ENCODE results near the gene SSBP3. TPM values are rescaled to one million over a fixed set of nuclear protein-coding genes. Genes with fewer than 3 reads are reported as not detected.
"Not testable (repeated sequence)": the region's sequence is repeated elsewhere in the genome, so short reads cannot be mapped to it uniquely, and the experiment has no call there.

The SSBP3 gene
- total RNA-seq, 2 donors from 2014 or later, result 40.3 to 56.3 TPM

DNA sequence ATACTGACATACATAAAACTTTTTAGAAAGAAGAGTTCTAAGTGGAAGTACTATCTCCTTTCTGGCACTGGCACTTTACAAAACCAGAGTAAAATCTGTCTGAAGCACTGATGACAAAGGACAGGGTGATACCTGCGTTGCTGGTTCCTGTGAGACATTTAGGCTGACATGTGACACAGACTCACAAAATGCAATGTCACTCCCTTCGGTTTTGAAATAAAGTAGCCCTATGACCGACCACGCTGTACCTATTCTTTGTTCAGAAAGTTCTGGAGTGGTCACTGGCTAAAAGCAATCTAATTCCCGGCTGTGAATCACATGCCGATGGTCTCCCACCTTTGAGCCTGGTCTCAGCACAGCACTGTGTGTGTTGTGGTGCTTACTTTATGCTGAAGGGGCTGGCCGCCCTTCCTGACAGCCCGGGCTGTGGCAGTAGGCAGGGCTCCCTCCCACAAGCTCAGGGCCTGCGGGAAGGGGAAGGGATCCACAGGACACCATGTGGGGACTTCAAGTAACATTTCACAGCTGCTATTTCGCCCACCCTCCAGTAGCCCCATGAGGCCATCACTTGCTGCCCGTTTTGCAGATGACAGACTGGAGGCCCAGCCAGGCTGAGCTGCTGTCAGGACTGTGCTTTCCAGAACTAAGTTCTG, 158.2 kb downstream of the SSBP3 start:
- H3K4me3 Mint-ChIP-seq, result no peak overlapping the region
- H3K4me1 Mint-ChIP-seq, result no peaks in the 10 kb centered on the region
- peaks cover 10% of the 10 kb centered on the region for H3K36me3 Mint-ChIP-seq (ENCODE audit: low read depth)
- ATAC-seq (replicated peaks), result no peak
- H3K27me3 Mint-ChIP-seq, result no peaks in the 10 kb centered on the region
- no peak overlapping the region for H3K27ac Mint-ChIP-seq
- no peaks in the 10 kb centered on the region for H3K9me3 Mint-ChIP-seq

DNA sequence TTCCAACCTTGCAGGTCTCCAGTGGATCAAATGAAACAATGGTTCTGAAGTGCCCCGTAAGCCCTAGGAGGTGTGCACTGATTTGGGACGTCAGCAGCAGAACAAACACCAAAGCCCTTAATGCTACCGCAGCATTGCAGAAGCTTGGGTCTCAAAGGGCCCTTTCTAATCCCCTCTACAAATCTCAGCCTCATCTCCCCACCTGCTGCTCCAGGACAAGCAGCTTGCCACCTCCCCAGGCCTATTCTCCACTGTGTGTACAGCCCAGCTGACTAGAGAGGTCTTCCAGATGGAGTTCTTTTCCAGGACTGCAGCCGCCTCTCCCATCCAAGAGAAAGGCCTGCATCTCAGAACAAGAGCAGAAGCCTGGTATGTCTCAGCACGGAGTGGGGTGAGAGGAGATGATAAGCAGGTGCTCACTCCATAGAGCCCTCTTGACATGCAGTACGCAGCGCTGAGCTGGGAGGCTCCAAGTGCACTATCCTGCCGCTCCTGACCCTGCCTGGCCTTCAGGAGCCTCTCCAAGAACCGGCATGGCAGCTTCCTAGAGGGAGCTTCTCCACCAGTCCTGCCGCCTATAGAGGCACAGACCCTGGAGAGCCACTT, 160.0 kb downstream of the SSBP3 start:
- no peak overlapping the region for H3K4me3 Mint-ChIP-seq
- peaks cover 12% of the 10 kb centered on the region for H3K36me3 Mint-ChIP-seq (ENCODE audit: low read depth)
- no peak for ATAC-seq (replicated peaks)
- H3K9me3 Mint-ChIP-seq, result no peaks in the 10 kb centered on the region
- H3K27me3 Mint-ChIP-seq, result no peaks in the 10 kb centered on the region
- no peak overlapping the region for H3K27ac Mint-ChIP-seq
- no peaks in the 10 kb centered on the region for H3K4me1 Mint-ChIP-seq

DNA sequence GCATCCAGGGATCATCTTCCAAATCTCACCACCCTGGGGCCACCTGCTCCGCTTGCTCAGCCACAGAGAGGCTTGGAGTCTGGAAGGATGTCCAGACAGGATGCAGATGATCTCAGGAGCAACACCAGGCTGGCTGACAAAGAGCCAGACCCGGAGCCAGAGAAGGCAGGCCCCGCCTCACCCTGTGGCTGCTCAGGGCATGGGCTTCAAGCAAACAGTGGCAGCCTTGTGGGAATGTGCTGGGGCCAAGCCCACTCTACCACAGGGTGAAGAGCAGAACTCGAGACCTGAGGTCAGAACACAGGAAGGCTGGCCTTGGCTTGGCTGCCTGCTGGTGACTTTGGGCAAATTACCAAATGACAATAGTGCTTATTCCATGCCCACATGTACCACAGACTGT, 160.7 kb downstream of the SSBP3 start:
- no peak for ATAC-seq (replicated peaks)
- Mint-ChIP-seq H3K36me3 (ENCODE audit: low read depth) (peaks cover 12% of the 10 kb centered on the region), H3K4me1 (no peaks in the 10 kb centered on the region), H3K27ac (no peak overlapping the region), H3K27me3 (no peaks in the 10 kb centered on the region), H3K4me3 (no peak overlapping the region), H3K9me3 (no peaks in the 10 kb centered on the region)

DNA sequence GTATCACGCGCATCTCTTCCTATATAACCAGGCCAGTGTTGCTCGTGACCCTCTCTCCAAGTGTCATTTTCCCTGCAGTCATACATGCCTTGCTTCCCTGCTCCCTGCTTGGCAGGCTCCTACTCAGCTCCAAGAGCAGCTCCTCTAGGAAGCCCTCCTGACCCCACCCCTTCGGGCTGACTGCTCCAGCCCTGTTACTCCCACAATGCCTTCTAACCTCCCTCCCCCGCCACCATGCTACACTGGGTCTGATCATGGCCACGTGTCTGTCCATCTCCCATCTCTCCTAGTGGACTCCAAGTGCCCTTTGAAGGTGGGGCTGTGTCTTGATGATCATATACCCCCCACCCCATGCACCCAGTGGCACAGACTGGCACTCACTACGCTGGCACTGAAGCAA, 161.5 kb downstream of the SSBP3 start:
- Mint-ChIP-seq H3K36me3 (ENCODE audit: low read depth) (peaks cover 12% of the 10 kb centered on the region), H3K27ac (no peak overlapping the region), H3K4me1 (no peaks in the 10 kb centered on the region), H3K27me3 (no peaks in the 10 kb centered on the region), H3K4me3 (no peak overlapping the region), H3K9me3 (no peaks in the 10 kb centered on the region)
- ATAC-seq (replicated peaks), result no peak

DNA sequence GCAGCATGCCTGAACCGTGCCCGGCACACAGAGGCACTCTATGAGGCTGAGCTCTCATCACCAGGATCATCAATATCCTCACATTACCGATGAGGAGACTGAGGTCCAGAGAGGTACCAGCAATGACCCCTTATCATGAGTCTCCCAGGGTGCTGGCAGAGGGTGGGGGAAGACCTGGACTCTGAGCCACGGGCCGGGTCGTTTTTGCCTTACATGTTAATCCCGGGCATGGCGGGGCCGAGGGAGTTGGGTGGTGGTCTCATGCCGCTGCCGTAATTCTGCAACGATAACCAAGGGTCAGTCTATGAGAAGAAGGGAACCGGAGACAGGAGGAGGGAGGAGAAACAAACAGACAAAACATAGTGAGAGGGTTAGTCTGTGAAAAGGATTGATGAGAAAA, 163.2 kb downstream of the SSBP3 start:
- Mint-ChIP-seq H3K4me1 (no peaks in the 10 kb centered on the region), H3K9me3 (no peaks in the 10 kb centered on the region), H3K27me3 (no peaks in the 10 kb centered on the region), H3K27ac (no peak overlapping the region), H3K4me3 (no peak overlapping the region), H3K36me3 (ENCODE audit: low read depth) (peaks cover 17% of the 10 kb centered on the region)
- no peak for ATAC-seq (replicated peaks)

DNA sequence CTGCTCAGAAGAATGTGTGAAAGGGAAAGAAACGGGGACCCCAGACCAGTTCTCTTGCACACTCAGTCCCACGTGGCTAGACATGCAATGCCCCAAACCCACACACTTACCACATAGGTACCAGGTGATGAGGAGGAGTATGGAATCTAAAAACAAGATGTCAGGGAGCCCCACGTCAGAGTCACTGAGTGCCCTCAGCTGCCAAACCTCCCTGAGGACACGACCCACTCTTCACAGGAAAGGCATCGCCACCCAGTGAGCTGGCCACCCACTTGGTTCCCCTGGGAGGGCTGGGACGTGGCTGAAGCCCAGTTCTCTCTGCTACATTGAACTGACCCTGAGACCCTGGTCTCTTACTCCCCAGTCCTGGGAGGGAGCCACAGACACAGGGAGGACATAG, 164.8 kb downstream of the SSBP3 start:
- H3K9me3 Mint-ChIP-seq, result no peaks in the 10 kb centered on the region
- no peaks in the 10 kb centered on the region for H3K4me1 Mint-ChIP-seq
- H3K27me3 Mint-ChIP-seq, result no peaks in the 10 kb centered on the region
- H3K4me3 Mint-ChIP-seq, result no peak overlapping the region
- H3K27ac Mint-ChIP-seq, result no peak overlapping the region
- ATAC-seq (replicated peaks), result no peak
- peaks cover 31% of the 10 kb centered on the region for H3K36me3 Mint-ChIP-seq (ENCODE audit: low read depth)

DNA sequence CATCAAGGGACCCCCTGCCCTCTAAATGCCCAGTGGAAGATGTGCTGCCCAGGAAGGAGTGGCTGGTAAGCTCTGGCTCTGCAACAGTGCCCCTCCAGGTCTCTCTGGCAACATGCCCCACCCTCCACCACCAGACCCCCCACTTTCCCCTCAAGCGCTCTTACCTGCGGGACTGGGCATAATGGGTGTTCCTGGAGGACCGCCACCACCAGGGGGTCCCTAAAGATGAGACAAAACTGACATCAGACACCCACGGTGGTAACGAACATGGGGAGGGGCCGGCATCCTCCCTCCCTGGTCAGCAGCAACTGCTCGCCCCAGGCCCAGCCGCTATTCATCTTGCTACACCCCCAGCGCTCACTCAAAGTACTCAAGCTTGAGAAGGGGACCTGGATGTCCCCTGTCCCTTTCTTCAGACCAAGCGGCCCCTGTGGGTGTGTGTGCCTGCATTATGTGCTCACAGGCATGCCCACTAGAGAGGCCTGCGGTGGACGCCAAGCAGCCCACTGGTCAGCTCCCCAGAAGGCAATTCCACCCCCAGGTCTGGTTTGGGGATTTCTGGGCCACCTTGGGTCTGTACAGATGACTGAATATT, 165.4 kb downstream of the SSBP3 start:
- H3K9me3 Mint-ChIP-seq, result no peaks in the 10 kb centered on the region
- H3K27ac Mint-ChIP-seq, result no peak overlapping the region
- no peaks in the 10 kb centered on the region for H3K27me3 Mint-ChIP-seq
- no peak for ATAC-seq (replicated peaks)
- no peak overlapping the region for H3K4me3 Mint-ChIP-seq
- no peaks in the 10 kb centered on the region for H3K4me1 Mint-ChIP-seq
- peaks cover 32% of the 10 kb centered on the region for H3K36me3 Mint-ChIP-seq (ENCODE audit: low read depth)

DNA sequence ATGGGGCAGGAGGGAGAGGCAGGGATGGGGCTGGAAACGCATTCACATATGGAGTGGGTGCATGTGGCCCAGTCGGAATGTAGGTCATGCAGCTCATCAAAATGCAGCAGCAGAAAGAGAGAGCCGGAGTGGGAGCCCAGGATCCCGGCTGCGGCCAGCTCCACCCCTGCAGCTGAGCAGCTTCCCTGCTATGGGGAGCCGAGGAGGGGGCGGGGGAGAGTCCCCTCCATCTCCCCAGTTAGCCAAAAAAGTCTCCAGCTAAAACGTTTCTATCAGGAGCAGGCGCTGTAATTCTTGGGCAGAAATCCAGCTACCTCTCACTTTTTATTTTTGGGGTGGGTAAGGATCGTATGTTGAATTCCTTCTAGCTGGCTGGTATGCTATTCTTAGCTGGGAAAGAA, 166.6 kb downstream of the SSBP3 start:
- no peaks in the 10 kb centered on the region for H3K27me3 Mint-ChIP-seq
- no peaks in the 10 kb centered on the region for H3K9me3 Mint-ChIP-seq
- no peak overlapping the region for H3K4me3 Mint-ChIP-seq
- H3K27ac Mint-ChIP-seq, result no peak overlapping the region
- peaks cover 32% of the 10 kb centered on the region for H3K36me3 Mint-ChIP-seq (ENCODE audit: low read depth)
- no peaks in the 10 kb centered on the region for H3K4me1 Mint-ChIP-seq
- no peak for ATAC-seq (replicated peaks)

DNA sequence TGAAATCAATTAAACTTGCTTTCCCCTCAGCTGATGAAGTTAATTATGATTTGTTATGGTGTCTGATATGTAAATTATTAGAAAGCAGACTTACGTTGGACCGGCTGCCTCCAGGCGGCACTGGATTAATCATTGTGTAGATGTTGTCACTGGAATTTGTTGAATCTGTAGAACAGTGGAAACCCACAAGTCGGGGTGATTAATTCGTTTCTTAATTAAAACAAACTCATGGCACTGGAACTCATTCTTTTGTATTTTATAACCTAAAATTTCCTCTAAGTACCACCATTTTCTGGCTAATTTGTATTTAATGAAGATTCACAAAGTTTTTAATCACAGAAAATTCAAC, 167.2 kb downstream of the SSBP3 start:
- Mint-ChIP-seq H3K4me1 (no peaks in the 10 kb centered on the region), H3K27me3 (no peaks in the 10 kb centered on the region), H3K4me3 (no peak overlapping the region), H3K9me3 (no peaks in the 10 kb centered on the region), H3K27ac (no peak overlapping the region), H3K36me3 (ENCODE audit: low read depth) (peaks cover 32% of the 10 kb centered on the region)
- ATAC-seq (replicated peaks), result no peak

DNA sequence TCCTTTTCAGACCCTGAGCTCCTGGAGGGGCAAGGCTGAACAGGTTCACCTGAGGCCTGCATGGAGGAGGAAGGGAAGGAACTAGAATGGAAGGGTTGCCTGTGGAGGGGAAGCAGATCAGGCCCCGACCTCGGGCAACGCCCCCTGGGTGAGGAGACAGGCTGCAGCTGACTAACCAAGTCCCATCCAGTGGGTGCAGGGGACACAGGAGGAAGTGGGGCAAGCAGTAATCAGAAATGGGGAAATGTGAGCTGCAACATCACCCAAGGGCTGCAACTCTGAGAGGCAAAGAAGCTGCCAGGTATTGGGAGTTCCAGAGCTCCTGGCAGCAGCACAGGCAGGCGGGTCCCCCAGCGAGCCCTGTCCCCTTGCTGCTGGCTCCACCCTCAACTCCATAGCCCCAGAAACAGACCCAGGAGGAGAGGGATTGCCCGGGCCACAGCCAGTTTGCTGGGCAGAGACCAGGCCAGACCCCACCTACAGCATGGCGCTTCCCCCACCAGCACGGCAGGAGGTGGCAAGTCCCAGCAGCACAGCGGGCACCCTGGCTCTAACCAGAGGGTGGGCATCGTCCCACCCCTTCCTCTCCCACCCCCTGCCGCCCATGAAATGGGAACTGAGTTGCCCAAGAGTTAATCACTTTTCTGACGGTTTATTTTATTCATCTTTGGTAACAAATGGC, 167.7 kb downstream of the SSBP3 start:
- Mint-ChIP-seq H3K9me3 (no peaks in the 10 kb centered on the region), H3K27me3 (no peaks in the 10 kb centered on the region), H3K36me3 (ENCODE audit: low read depth) (peaks cover 28% of the 10 kb centered on the region), H3K27ac (no peak overlapping the region), H3K4me3 (no peak overlapping the region), H3K4me1 (no peaks in the 10 kb centered on the region)
- no peak for ATAC-seq (replicated peaks)

DNA sequence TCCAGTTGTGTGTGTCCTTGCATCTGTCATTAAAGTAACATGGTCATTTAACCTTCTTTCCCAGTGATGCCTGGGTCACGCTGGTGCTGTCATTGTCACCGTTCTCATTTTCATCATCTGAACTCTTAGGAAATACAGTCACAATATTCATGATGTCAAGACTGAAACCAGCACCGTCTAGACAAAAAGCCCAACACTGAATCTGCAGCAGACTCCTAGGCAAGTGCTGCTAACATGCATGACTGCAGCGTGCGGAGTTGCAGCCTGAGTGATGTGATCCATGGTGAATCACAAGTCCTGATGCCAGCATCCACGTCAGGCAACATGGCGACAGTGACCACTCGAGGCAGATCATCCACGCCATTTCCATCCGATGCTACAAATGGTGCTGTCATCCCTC, 168.6 kb downstream of the SSBP3 start:
- no peaks in the 10 kb centered on the region for H3K27me3 Mint-ChIP-seq
- no peaks in the 10 kb centered on the region for H3K4me1 Mint-ChIP-seq
- H3K9me3 Mint-ChIP-seq, result no peaks in the 10 kb centered on the region
- peaks cover 21% of the 10 kb centered on the region for H3K36me3 Mint-ChIP-seq (ENCODE audit: low read depth)
- no peak for ATAC-seq (replicated peaks)
- H3K4me3 Mint-ChIP-seq, result no peak overlapping the region
- no peak overlapping the region for H3K27ac Mint-ChIP-seq

DNA sequence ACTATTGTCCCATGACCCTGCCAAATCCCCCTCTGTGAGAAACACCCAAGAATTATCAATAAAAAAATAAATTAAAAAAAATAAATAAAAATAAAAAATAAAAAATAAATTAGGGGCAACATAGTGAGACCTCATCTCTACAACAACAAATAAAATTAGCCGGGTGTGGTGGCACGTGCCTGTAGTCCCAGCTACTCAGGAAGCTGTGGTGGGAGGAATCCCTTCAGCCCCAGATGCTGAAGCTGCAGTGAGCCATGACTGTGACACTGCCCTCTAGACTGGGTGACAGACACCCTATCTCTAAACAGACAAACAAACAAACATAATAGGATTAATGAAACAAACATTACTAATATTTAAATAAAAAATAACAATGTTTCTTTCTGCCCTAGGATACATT, 171.9 kb downstream of the SSBP3 start:
- H3K27me3 Mint-ChIP-seq, result no peaks in the 10 kb centered on the region
- ATAC-seq (replicated peaks), result no peak
- peaks cover 27% of the 10 kb centered on the region for H3K36me3 Mint-ChIP-seq (ENCODE audit: low read depth)
- no peak overlapping the region for H3K27ac Mint-ChIP-seq
- no peak overlapping the region for H3K4me3 Mint-ChIP-seq
- peaks cover 19% of the 10 kb centered on the region for H3K4me1 Mint-ChIP-seq
- H3K9me3 Mint-ChIP-seq, result no peaks in the 10 kb centered on the region

DNA sequence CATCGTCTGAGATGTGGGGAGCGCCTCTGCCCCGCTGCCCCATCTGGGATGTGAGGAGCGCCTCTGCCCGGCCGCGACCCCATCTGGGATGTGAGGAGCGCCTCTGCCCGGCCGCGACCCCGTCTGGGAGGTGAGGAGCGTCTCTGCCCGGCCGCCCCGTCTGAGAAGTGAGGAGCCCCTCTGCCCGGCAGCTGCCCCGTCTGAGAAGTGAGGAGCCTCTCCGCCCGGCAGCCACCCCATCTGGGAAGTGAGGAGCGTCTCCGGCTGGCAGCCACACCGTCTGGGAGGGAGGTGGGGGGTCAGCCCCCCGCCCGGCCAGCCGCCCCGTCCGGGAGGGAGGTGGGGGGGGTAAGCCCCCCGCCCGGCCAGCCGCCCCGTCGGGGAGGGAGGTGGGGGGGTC, 173.0 kb downstream of the SSBP3 start:
- not testable (repeated sequence) for H3K27me3 Mint-ChIP-seq
- peaks cover 23% of the 10 kb centered on the region for H3K4me1 Mint-ChIP-seq

DNA sequence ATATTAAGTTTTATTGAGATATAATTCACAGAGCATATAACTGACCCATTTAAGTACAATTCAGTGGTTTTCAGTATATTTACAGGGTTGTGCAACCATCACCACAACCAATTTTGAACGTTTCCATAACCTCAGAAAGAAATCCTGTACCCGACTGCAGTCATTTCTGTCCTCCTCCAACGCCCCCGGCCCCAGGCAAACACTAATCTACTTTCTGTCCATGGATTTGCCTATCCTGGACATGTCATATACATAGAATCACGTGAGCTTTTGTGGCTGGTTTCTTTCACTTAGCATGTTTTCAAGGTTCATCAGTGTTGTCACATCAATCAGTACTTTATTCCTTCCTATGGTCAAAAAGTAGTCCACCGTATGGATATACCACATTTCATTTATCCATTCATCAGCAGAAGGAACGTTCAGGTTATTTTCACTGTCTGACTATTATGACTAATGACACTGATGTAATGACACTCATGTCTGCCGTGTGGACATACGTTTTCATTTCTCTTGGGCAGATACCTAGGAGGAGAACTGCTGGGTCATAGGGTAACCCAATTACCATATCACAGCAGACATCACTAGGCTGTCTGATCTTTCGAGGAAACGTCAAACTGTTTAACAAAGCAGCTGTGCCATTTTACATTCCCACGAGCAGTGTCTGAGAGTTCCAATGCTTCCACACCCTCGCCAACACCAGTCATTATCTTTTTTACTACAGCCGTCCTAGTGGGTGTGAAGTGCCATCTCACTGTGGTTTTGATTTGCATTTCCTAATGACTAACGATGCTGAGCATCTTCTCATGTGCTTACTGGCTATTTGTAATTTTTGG, 175.5 kb downstream of the SSBP3 start:
- Mint-ChIP-seq H3K9me3 (no peaks in the 10 kb centered on the region), H3K27me3 (no peaks in the 10 kb centered on the region), H3K4me3 (peak overlapping the region; percentile 60), H3K36me3 (ENCODE audit: low read depth) (peaks cover 20% of the 10 kb centered on the region), H3K4me1 (peaks cover 23% of the 10 kb centered on the region), H3K27ac (peak overlapping the region; percentile 74)
- ATAC-seq (replicated peaks), result peak; percentile 74

More for the DNA sequence above, 173.0 kb downstream of the SSBP3 start:
- H3K4me3 Mint-ChIP-seq; H3K27ac Mint-ChIP-seq; H3K9me3 Mint-ChIP-seq; ATAC-seq (replicated peaks): not testable (repeated sequence)
- peaks cover 23% of the 10 kb centered on the region for H3K36me3 Mint-ChIP-seq (ENCODE audit: low read depth)

Measured in activated T-helper 17 cell treated with anti-CD3 and anti-CD28 coated beads, Interleukin-2, amount 50 U/mL, for 72 hours (primary cell).